ENCODE results near the gene PZP.

Gene PZP

DNA sequence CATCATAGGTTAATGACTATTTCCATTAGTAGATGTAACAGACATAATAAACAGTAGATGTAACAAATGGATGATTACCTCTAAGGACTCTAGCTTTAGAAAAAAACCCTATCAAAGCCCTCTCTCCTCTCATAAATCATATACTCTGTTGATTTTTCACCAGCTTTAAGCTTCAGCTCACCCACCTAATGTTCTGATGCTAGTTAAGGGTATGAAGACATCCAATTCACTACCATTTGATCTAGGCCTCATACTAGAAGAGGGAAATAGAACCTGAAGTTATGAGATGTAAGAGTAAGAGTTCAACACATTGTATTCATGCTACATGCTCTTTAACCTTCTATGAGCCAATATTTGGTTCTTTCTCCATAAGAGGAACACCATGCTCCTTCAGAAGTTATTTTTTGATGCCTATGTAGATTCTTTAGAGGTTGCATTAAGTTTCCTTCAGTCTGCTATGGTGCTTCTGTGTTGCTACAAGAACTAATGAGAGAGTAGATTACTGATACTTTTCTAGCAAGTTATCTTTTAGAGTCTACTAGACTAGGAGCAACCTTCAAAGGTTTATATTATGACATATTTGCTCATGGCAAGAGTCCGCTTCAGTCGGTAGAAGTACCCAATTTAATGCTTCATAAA is 108.5 kb downstream of the PZP start:
- DNase-seq, result no peak

All from bone marrow (tissue), 2 donors.